K562 (cell line): ENCODE measurements around the gene CH25H. TPM values are rescaled to one million over a fixed set of nuclear protein-coding genes. Genes with fewer than 3 reads are reported as not detected.

Source experiments
- ATF2 ChIP-seq: sonication (generic); formaldehyde crosslinking; IDR thresholded peaks from 2 replicates; pipeline ENCODE4 v1.8.1; 2022; ENCODE audit warnings: missing genetic modification reagents
- DNMT1 ChIP-seq: fragments of 450-650 bp; IDR thresholded peaks from 2 replicates; pipeline ENCODE4 v1.6.1; 2016; ENCODE audit warnings: antibody characterized with exemption, mild to moderate bottlenecking
- HDAC2 ChIP-seq: fragments of 450-650 bp; IDR thresholded peaks from 2 replicates; pipeline ENCODE4 v1.6.1; 2016; ENCODE audit warnings: mild to moderate bottlenecking
- MCM5 ChIP-seq: fragments of 450-650 bp; IDR thresholded peaks from 2 replicates; pipeline ENCODE4 v1.6.1; 2016; ENCODE audit warnings: low read depth
- NFE2L1 ChIP-seq: fragments of 450-650 bp; IDR thresholded peaks from 2 replicates; pipeline ENCODE4 v1.6.1; 2016; ENCODE audit warnings: missing genetic modification characterization, low read depth, mild to moderate bottlenecking, missing compliant biosample characterization, moderate library complexity, borderline replicate concordance
- POU5F1 ChIP-seq: fragments of 150-350 bp; IDR thresholded peaks from 2 replicates; pipeline ENCODE4 v1.6.1; 2014; ENCODE audit warnings: borderline replicate concordance, low read length, low read depth, mild to moderate bottlenecking; ENCODE audit not compliant: partially characterized antibody
- ZNF124 ChIP-seq: sonication (generic); formaldehyde crosslinking; IDR thresholded peaks from 2 replicates; pipeline ENCODE4 v1.8.1; 2022; ENCODE audit warnings: missing genetic modification reagents
- ZNF699 ChIP-seq: fragments of 250-450 bp; sonication (Bioruptor Pico); IDR thresholded peaks from 2 replicates; pipeline ENCODE4 v1.8.0; 2021; ENCODE audit warnings: mild to moderate bottlenecking, moderate library complexity; ENCODE audit not compliant: insufficient replicate concordance
- polyA plus RNA-seq, 8 experiments: library from polyadenylated mRNA; depleted of rRNA in 4 of 8; stranded (reverse) in 5 of 8; unstranded in 3 of 8; fragments of >200 nt; fragmentation: Nextera tagmentation in 2 of 8; fragmentation: Illumina TruSeq in 1 of 8; extraction: Ambion mirVana in 2 of 8; extraction: Trizol in 1 of 8; gene quantifications; 2 replicates each; pipeline versions ENCODE4 v1.2.1 to v1.2.3, GENCODE V29; 2011 to 2014; ENCODE audit warnings: inconsistent platforms in 1 of 8, missing spikeins in 1 of 8
- total RNA-seq, 7 experiments: library from RNA; depleted of rRNA in 6 of 7; stranded (reverse); fragments of >200 nt in 6 of 7; fragmentation: Illumina TruSeq in 2 of 7; extraction: Trizol in 2 of 7; gene quantifications; 2 replicates each; pipeline versions ENCODE4 v1.2.1 to v1.2.3, GENCODE V29; 2011 to 2021; ENCODE audit warnings: low replicate concordance in 1 of 7
- TF ChIP-seq, protein P1 (sequence below): fragments of 250-450 bp; sonication (Bioruptor Pico); IDR thresholded peaks from 2 replicates; pipeline ENCODE4 v1.8.0; 2021; ENCODE audit warnings: mild to moderate bottlenecking, moderate library complexity

Gene CH25H
- total and polyA plus RNA-seq, 9 of the 15 experiments (the other 6 are each of a cell fraction or from before 2014, with no cell fraction given): not detected

GRCh38 chr10:89219513-89220218 lies 12.5 kb upstream of the CH25H start (continued):
- TF ChIP-seq, protein P1, sequence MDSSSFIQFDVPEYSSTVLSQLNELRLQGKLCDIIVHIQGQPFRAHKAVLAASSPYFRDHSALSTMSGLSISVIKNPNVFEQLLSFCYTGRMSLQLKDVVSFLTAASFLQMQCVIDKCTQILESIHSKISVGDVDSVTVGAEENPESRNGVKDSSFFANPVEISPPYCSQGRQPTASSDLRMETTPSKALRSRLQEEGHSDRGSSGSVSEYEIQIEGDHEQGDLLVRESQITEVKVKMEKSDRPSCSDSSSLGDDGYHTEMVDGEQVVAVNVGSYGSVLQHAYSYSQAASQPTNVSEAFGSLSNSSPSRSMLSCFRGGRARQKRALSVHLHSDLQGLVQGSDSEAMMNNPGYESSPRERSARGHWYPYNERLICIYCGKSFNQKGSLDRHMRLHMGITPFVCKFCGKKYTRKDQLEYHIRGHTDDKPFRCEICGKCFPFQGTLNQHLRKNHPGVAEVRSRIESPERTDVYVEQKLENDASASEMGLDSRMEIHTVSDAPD (CRISPR knock-in tag): no peak
- TF ChIP-seq HDAC2 (no peak), DNMT1 (no peak), POU5F1 (no peak), NFE2L1 (tag) (no peak), ATF2 (CRISPR knock-in tag) (no peak), MCM5 (no peak), ZNF699 (CRISPR knock-in tag) (no peak), ZNF124 (CRISPR knock-in tag) (no peak)
- TF ChIP-seq, all 486 proteins: peak for 0
